8988T (cell line): ENCODE results near the gene LHFPL3.
"Not testable (repeated sequence)": the region's sequence is repeated elsewhere in the genome, so short reads cannot be mapped to it uniquely, and the experiment has no call there.

Experiments
- DNase-seq: peaks from one replicate; pipeline ENCODE4 v3.0.0; 2011

LHFPL3 gene

DNA sequence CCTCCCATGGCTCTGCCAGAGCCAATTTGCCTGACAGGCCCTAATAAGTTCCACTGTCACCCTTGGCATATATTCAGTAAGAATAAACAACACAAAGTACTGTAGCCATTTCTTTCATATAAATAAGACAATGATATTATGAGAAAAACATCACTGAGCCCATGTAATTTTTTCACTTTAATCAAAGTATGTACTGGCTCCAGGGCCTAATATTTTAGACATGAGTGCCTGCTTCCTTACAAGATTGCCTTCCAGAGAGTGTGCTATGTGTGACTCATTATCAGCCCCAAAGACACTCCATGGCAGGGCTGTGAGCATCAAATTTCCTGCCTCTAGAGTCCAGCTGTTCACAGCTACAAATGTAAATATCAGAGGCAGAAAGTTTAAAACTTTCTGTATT is 297.6 kb downstream of the LHFPL3 start:
- no peak for DNase-seq

DNA sequence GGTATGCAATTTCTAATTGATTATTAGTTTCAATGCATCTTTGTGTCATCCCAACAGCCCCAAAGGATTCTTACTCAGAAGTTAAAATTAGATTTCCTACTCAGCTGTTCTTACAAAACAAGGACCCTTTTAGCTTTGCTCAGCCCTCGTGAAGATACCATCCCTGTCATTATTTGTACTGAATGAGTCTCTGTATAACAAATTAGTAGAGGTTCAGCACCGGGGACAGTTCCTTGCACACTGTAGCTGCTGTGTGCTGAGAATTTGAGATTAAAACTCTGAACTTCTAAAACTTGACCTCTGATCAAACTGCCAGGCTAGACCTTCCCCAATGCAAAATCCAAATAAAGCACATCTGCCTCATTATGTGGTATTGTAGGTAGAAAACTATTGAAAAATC is 299.1 kb downstream of the LHFPL3 start:
- no peak for DNase-seq

DNA sequence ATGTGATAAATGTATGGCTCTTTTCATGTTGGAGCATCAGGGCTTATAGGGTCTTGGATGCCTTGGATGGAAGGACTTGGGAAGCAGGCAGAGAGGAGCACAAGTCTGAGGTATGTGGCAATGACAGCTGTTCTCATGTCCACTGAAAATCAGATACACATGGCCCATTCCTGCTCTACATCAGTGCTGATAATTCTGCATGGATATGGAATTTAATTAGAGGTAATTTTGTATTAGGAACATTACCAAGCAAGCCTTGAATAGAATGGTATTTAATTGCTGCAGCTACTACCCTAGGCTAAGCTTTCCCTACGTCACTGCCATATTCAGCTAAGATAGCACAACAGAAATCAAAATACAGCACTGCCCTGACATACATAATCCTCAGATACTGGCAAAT is 299.6 kb downstream of the LHFPL3 start:
- no peak for DNase-seq

DNA sequence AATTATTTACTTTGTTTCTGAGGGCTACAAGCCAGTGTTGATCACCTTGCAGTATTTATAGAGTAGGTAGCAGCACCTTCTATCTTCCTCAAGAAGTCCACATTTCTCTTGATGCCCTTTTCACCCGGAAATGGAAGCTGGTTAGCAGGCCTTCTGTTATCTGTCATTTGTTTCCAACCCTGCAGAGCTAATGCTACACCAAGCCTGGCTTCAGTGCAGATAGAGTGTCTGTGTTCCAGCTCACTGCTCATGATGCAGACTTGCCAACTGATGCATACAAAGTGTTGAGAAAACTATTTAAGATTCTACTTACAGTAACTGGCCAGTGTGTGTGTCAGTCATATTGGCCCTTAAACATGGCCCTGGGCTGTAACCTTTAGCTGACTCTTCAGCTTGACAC is 301.0 kb downstream of the LHFPL3 start:
- no peak for DNase-seq

DNA sequence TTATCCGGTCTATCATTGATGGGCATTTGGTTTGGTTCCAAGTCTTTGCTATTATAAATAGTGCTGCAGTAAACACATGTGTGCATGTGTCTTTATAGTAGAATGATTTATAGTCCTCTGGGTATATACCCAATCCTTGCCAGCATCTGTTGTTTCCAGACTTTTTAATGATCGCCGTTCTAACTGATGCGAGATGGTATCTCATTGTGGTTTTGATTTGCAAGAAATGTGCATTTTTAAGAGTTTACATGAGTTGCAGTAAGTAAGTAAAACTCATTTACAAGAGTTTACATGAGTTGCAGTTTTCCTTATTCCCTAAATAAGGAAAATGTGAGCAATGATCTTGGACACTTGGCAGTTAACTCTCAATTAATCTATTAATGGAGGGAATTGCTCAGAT is 312.1 kb downstream of the LHFPL3 start:
- DNase-seq: no peak

DNA sequence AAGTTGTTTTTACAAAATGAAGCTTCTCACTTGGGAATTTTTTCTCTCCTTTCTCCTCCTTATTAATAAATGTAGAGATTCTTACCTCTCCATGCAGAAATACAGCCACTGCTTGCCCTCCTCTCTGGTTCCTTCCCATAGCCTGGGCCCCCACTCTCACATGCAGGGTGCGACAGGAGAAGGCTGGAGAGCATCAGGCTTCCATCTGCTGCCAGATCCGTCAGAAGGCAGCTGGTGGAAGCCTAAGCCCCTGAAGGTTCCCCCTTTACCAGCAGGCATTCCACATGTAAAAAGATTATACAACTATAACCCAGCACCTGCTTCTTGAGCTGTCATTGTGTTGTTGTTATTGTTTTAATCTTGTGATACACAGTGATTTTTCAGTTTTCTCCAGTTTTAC is 314.2 kb downstream of the LHFPL3 start:
- no peak for DNase-seq

DNA sequence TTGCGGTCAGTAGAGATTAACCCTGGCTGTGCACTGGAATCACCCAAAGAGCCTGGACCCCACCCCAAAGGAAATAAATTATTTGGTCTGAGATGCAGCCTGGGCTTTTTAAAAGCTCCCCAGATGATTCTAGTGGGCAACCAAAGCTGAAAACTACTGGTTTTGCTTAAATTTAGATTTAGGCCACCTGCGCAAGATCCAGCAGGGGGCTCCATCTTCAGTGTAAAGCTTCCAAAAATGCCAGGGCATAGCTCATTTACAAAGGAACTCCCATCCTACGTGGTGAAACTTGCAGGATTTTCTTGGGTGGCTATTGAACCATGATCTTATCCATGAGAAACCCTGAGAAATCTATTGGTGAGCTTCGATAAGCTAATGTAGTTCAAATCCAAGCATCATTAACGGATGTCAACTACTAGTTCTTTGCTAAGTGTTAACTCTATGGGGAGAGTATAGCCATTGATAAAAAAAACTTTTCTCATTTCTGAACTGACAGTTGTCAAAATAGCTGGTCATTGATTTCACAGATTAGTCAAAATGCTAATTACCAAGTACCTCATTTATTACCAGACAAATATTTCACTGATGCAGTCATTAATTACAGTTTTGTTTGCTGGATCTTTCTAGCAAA is 315.3 kb downstream of the LHFPL3 start:
- no peak for DNase-seq

DNA sequence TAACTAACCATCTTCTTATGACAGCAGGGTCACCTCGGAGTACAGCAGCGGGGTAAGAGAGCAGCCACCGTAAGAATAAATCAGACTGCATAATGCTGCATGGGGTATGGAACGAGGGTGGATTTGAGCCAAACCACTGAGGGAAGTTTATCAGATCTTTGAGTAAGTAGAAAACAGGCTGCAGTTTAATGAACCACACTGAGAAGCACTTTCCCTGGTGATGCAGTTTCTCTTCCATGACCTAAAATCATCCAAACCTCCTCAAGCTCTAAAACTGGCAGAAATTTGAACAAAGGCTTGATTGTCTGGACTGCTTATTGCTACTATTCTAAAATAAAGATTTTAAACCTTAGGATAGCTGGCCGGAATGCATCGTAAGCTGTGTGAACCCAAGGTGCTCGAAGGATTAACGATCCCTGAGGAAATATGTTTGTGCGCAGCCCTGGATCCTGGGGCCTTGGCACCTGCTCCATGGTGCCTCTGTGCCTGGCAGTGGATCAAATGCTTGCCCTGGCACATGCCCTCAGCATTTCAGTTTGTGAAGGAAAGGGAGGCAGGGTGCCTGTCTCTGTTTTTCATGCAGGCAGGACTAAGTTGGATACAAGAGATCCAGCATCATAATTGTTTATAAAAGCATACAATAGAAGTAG is 322.7 kb downstream of the LHFPL3 start:
- no peak for DNase-seq

DNA sequence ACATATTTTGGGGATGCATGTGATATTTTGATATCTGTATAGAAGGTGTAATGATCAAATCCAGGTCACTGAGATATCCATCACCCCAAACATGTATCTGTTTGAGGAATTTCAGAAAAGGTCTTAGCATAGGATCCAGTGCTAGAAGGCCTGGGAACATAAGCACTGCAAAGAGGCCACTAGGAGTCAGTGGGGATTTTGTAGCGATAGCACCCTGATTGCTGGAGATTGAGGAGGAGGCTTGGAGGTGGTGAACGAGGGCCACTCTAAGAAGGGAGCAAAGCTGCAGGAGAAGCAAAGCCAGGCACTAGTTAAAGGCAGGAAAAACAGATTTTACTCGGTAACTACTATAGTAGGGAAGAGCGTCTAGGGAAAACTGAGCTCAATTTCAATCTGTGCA is 324.0 kb downstream of the LHFPL3 start:
- no peak for DNase-seq

DNA sequence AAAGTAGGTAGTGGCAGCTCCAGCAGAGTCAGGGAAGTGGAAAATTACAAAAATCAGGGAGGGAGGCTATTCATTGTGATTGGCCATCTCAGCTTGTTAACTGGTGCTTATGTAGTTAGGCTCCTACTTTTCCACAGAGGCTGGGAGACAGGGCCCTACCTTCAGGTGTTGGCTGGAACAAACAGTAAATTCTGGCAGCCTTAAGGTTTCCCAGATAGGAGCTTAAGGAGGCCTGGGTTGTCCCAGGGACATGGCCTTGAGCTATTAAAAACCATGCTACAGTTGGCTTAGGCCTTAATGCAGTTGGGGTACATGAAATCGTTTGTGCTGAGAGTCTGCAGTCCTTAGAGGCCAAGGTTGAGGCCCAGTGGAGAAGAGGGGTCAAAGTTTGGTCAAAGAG is 324.5 kb downstream of the LHFPL3 start:
- DNase-seq: no peak

DNA sequence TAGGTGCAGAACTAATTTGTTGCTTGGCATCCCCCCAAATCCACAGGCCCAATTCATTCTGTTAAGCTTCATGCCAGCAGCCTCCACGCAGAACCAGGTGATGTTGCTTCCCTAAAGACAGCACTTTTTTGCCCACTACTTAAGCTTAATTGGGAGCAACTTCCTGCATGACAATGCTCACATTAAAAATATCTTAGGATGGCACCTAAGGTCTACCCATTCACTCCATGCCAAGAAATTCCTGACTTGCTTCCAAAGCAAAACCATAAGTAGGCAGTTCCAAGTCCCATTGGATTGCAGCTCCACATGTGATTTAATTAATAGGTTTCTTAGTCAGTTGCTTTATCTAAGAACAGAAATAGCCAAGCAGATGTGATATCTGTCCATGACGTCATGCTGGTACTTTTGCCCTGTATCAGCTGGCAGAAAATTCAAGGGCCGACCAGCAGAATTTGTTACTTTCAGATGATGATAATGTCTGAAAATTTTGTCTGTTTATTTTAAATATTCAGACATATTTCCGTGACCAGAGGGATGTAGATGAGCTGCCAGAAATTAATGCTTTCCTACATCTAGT is 325.5 kb downstream of the LHFPL3 start:
- DNase-seq: no peak

DNA sequence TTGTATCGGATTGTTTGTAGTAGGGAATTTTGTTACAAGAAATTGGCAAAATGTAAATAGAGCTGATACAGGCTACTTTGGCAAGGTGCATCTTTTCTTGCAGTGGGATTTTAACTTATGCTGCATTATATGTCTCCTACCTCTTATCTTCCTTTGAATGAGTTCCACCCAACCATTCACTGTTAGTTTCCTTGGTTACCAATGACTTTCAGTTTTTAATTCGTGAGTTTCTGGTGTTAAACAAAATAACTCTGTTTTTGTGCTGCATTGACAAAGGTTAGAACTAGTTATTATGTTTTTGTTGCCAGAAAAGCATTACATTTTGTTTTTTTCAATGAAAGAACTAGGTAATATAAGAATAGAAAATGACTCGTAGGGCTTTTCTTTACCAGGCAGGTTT is 327.2 kb downstream of the LHFPL3 start:
- no peak for DNase-seq

DNA sequence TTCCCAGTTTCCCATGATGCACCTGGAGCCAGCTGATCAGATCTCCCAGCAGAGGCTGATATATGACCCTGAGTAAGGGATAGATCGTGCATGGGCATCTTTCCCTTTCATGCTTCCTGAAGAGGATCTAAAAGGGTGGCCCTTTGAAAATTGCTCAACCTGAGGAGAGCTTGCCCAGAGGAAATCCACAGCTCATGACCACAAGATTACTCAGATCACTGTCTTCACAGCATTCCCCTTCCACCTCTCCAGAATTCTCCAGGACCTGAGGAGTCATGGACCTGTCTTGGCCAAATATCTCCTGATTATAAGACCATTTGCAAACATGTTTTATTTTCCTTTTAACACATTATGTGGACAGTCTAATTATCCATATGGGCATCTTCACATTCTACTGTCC is 328.1 kb downstream of the LHFPL3 start:
- no peak for DNase-seq

DNA sequence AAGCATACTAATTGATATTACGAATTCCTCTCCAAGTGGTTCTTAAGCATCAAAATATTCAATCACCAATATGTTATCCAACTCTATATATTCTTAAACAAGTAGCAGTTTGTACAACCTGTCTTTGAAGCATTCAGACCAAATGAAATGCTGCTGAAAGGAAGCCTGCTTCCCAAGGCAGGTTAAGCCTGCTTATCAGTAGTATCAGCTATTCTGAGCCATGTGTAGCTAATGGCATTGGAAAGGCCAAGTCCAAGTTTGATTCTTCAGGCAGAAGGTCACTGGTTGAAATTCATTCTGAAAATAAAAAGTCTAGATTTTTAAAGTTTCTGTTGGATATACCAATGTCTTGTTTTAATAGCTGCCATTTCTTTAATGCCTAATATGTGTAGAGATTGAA is 328.7 kb downstream of the LHFPL3 start:
- DNase-seq: no peak

DNA sequence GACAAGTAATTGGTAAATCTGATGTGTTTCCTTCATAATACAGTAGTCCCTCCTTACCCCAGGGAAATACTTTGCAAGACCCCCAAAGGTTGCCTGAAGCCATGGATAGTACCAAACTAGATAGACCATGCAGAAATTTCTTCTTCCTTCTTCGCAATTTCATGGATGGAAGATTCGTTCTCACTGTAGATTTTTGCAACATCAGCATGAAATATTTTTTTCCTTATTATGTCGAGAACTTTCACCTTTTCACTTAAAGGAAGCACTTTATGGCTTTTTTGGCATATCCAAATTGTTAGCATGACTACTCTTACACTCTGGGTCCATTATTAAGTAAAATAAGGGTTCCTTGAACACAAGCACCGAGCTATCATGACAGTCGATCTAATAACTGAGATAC is 333.2 kb downstream of the LHFPL3 start:
- no peak for DNase-seq

DNA sequence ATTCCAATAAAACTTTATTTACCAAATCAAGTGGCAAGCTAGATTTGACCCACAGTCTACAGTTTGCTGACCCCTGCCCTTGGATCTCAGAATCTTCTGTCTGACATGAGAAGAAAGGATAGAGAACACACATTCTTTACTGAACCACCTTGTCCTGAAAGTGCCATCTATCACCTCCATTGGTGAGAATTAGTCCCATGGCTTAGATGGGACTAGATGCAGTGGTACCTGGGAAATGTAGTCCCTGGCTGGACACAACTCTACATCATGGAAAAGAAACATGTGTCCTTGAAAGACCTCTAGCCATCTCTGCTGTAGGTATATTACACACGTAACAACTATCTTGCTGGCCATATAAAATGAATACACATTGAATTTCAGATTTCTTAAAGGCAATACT is 336.2 kb downstream of the LHFPL3 start:
- DNase-seq: no peak

DNA sequence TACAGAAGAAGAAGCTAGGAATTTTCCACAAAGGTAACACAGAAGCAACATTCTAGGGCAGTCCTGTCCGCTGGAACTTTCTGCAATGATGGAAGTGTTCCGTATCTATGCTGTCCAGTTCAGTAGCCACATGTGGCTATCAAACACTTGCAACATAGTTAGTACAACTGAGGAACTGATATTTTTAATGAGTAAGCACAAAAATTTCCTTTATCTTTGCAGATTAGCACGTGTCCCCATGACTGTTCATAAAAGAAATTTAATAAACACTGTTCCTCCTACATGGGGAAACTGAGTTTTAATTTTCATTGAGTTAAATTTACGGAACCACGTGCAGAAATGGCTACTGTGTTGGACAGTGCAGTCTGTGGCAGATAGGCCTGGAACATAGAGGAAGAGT is 349.2 kb downstream of the LHFPL3 start:
- DNase-seq: no peak

DNA sequence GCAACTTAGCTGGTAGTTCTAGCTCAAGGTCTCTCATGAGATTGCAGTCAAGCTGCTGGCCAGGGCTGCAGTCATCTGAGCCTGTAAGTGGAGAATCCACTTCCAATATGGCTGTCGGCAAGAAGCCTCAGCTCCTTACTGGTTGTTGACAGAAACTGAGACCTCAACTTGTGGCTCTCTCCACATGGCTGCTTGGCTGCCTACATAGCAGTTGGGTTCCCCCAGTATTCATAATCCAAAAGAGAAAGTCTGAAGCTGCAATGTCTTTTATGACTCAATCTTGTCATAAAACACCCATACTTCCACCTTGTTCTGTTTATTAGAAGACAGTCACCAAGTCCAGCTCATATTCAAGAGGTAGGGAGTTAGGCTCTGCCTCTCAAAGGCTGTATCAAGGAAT is 350.7 kb downstream of the LHFPL3 start:
- no peak for DNase-seq

DNA sequence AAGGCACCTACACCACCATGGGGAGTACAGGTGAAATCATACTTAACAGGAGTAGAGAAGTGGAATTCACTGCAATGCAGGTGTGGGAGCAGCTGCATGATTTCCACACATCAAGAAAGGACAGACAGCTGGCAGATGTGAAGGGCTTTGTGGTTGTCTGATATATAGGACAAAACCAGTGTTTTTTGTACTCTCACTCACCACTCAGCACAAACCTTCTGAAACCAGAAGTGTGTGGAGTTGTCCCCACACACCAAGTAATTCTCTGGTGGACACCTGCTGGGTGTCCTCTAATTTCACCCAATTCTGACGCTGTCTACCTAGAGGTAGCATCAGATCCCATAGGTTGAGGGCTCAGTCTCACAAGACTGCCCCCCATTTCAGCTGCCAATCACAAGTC is 357.9 kb downstream of the LHFPL3 start:
- no peak for DNase-seq

DNA sequence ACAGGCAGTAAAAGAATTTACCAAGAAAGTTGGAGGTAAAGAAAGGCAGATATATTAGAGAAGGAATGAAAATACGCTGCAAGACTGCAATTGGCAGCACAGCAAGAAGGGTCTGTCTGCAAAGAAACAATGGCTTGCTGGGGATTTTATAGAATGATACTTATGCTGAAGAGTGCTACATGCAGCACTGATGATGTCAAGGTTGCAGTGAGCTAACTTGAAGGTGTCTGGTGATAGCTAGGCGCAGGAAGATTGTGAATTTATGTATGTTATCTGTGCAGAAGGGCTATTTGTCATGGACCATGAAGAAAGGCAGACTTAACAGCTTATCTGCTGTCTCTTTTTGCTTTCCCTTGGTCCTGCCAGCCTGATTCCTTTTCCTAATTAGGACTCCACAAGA is 366.3 kb downstream of the LHFPL3 start:
- DNase-seq: no peak

DNA sequence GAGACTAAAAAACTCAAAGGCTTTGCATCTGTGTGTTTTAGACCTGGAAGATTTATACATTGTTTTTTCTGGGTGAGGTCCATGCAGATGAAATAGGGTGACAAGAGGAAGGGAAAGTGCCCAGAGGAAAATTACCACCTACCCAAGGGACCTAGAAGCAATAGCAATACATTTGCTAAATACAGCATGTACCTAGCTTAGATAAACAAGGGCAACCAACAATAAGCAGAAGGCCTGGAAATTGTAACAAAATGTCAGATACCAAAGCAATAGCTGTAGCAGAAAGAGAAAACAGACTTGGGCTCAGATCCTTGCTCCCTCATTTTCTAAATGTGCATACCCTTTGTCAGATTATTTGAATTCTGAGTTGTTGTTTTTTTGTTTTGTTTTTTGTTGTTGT is 367.2 kb downstream of the LHFPL3 start:
- DNase-seq: no peak

DNA sequence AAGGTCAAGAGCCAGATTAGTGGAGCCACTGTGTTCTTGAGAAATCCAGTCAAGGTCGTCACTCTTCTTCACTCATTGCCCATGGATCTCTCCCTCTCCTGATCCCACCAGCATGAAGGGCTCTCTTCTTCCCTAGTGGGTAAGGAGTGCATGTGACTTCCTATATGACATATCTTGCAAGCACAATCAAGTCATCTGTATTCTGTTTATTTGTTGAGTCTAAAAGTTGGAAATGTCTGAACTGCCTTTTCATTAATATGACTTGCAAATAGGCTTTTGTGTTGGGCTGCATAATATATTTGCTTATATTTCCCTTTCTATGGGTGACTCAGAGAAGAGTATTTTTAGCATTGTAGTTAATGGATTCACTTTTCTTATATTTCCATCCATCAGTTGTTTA is 371.9 kb downstream of the LHFPL3 start:
- DNase-seq: no peak

DNA sequence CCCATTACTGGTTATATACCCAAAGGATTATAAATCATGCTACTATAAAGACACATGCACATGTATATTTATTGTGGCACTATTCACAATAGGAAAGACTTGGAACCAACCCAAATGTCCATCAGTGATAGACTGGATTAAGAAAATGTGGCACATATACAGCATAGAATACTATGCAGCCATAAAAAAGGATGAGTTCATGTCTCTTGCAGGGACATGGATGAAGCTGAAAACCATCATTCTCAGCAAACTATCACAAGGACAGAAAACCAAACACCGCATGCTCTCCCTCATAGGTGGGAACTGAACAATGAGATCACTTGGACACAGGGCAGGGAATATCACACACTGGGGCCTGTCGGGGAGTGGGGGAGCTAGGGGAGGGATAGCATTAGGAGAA is 392.6 kb downstream of the LHFPL3 start:
- not testable (repeated sequence) for DNase-seq

DNA sequence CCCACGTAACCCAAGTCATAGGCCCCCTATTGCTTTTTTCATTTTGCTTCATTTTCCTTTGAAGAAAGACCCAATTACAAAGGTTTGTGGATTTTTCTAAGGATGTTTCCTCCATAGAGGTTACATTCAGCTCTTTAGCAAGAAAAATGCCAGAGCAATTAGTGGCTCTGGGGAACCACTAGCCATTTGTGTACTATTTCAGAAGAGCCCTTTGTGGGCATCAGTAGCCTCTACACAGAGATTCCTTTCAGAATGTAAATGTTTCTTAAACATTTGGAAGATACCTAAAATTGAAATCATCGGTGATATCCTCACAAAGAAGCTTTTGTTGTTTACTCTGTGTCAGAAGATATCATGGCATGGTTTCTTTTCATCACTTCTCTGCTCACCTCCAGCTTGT is 394.6 kb downstream of the LHFPL3 start:
- DNase-seq: no peak

DNA sequence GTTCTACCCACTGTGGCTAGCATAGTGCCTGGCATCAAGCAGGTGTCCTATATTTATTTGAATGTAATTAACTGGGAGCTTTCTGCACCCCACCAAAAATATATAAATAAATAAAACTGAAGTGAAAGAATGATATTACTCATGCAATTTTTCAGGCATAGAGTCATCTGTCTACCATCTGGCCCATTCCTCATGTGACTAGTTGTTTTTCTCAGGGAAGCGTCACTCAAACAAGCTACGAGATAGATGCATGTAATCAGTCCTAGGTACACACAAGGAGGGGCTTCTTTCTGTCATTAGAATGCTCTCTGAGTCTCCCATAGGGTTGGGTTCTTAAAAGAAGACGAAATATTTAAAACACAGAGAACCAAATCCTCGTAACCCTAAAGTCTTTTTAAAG is 430.1 kb downstream of the LHFPL3 start:
- no peak for DNase-seq
